HL-60 (cell line): ENCODE measurements around the gene PACSIN3.

Experiments
- DNase-seq, 2 experiments: peaks; one replicate each; pipeline ENCODE4 v3.0.0-alpha.2; 2010 to 2020; ENCODE audit warnings: low read depth in 1 of 2, low spot score in 1 of 2
- H3K27ac ChIP-seq: fragments of 250-450 bp; sonication (Bioruptor Pico); replicated peaks from 2 replicates; pipeline ENCODE4 v1.5.1; 2020; ENCODE audit warnings: mild to moderate bottlenecking, moderate library complexity
- H3K27me3 ChIP-seq: fragments of 250-450 bp; sonication (Bioruptor Pico); 2 replicates; pipeline ENCODE4 v1.5.1; 2021; ENCODE audit warnings: mild to moderate bottlenecking, moderate library complexity; ENCODE audit not compliant: insufficient read depth, poor library complexity, severe bottlenecking
- H3K4me3 ChIP-seq: replicated peaks from 2 replicates; pipeline ENCODE4 v1.5.1; 2011; ENCODE audit warnings: mild to moderate bottlenecking, control low read depth, low read length; ENCODE audit not compliant: insufficient read depth
- GABPA ChIP-seq: IDR thresholded peaks from 2 replicates; pipeline ENCODE4 v1.6.1; 2012; ENCODE audit warnings: low read depth
- POLR2AphosphoS5 ChIP-seq: IDR thresholded peaks from 2 replicates; pipeline ENCODE4 v1.6.1; 2012; ENCODE audit warnings: low read depth
- REST ChIP-seq: IDR thresholded peaks from 2 replicates; pipeline ENCODE4 v1.6.1; 2012; ENCODE audit warnings: low read depth; ENCODE audit not compliant: insufficient replicate concordance
- SPI1 ChIP-seq: IDR thresholded peaks from 2 replicates; pipeline ENCODE4 v1.6.1; 2012; ENCODE audit warnings: low read depth, mild to moderate bottlenecking, borderline replicate concordance
- TF ChIP-seq, protein P1 (sequence below): IDR thresholded peaks from one replicate; pipeline ENCODE4 v1.5.1; 2011; ENCODE audit warnings: low read length, control low read depth, inconsistent platforms; ENCODE audit not compliant: insufficient read depth

Gene PACSIN3

GRCh38 chr11:47147250-47147649 lies 39.0 kb downstream of the PACSIN3 start:
- Histone ChIP-seq H3K27ac (no peak overlapping the region), H3K4me3 (no peak overlapping the region), H3K27me3 (no peaks in the 10 kb centered on the region)
- DNase-seq: no peak
- no peak for TF ChIP-seq SPI1
- no peak for TF ChIP-seq GABPA
- TF ChIP-seq REST: no peak
- TF ChIP-seq POLR2AphosphoS5: no peak
- TF ChIP-seq, protein P1, sequence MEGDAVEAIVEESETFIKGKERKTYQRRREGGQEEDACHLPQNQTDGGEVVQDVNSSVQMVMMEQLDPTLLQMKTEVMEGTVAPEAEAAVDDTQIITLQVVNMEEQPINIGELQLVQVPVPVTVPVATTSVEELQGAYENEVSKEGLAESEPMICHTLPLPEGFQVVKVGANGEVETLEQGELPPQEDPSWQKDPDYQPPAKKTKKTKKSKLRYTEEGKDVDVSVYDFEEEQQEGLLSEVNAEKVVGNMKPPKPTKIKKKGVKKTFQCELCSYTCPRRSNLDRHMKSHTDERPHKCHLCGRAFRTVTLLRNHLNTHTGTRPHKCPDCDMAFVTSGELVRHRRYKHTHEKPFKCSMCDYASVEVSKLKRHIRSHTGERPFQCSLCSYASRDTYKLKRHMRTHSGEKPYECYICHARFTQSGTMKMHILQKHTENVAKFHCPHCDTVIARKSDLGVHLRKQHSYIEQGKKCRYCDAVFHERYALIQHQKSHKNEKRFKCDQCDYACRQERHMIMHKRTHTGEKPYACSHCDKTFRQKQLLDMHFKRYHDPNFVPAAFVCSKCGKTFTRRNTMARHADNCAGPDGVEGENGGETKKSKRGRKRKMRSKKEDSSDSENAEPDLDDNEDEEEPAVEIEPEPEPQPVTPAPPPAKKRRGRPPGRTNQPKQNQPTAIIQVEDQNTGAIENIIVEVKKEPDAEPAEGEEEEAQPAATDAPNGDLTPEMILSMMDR: no peak

DNA sequence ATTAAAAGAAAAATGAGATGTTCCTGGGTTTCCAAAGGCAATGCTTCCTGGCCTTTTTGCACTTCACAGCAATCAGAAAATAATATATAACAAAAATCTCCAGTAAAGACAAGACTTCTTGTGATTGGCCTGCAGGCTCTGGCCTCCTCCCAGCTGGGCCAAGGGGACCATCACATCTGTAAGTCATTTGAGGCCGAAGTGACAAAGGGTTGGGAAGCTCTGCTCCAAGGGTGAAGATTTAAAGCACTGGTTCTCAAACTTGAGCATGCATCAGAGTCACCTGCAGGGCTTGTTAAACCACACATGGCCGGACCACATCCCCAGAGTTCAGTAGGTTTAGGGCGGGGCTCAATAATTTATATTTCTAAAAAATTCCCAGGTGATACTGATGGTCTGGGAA lies 41.7 kb downstream of the PACSIN3 start:
- TF ChIP-seq SPI1 (no peak), REST (no peak), GABPA (no peak), POLR2AphosphoS5 (no peak)
- TF ChIP-seq, protein P1: no peak
- no peak overlapping the region for H3K4me3 ChIP-seq
- DNase-seq: no peak
- no peak overlapping the region for H3K27ac ChIP-seq
- H3K27me3 ChIP-seq: no peaks in the 10 kb centered on the region

GRCh38 chr11:47143322-47143721 lies 42.9 kb downstream of the PACSIN3 start:
- no peak for DNase-seq
- no peaks in the 10 kb centered on the region for H3K27me3 ChIP-seq
- no peak overlapping the region for H3K27ac ChIP-seq
- no peak overlapping the region for H3K4me3 ChIP-seq
- TF ChIP-seq SPI1: peak; percentile 46; the same call in 1 of the 2 replicates
- no peak for TF ChIP-seq REST

GRCh38 chr11:47139878-47140277 lies 46.4 kb downstream of the PACSIN3 start:
- no peak overlapping the region for H3K27ac ChIP-seq
- no peaks in the 10 kb centered on the region for H3K27me3 ChIP-seq
- DNase-seq: no peak
- TF ChIP-seq, protein P1: no peak
- TF ChIP-seq POLR2AphosphoS5 (no peak), REST (no peak), SPI1 (no peak), GABPA (no peak)
- no peak overlapping the region for H3K4me3 ChIP-seq
